Measurements from ENCODE around the gene CPNE5. TPM values are rescaled to one million over a fixed set of nuclear protein-coding genes. Genes with fewer than 3 reads are reported as not detected.

CPNE5 gene
- total RNA-seq, 1 experiment from 2014 or later, result 0.44 TPM

- no peaks in the 10 kb centered on the region for H3K27me3 ChIP-seq (ENCODE audit: control insufficient read depth, insufficient read depth, low read length)
- intact Hi-C loops (cut with micrococcal nuclease; ENCODE audit: unreplicated experiment) (no loop called here), in situ Hi-C loops (cut with HindIII; ENCODE audit: low pct_unique_long_range_greater_than_20kb, low sequenced_read_pairs) (no loop called here)
- H3K9me3 ChIP-seq (ENCODE audit: control insufficient read depth, insufficient read depth, low read depth, low read length), result no peaks in the 10 kb centered on the region
- no peaks in the 10 kb centered on the region for H3K4me1 ChIP-seq (ENCODE audit: control insufficient read depth, insufficient read depth, low read length)
- H3K4me3 ChIP-seq (ENCODE audit: low read depth in 2 of 2, low read length in 2 of 2), result no peak overlapping the region
- ATAC-seq (no peak), DNase-seq (ENCODE audit: low read depth, low spot score) (no peak)
- CTCF ChIA-PET, result interaction anchor here (0.7 kb wide), 1 partner anchor 434 kb away, joined by 9 read pairs; no protein-coding TSS in a partner anchor
- no peak overlapping the region for H3K27ac ChIP-seq (ENCODE audit: low read length)
- TF ChIP-seq, protein P1, sequence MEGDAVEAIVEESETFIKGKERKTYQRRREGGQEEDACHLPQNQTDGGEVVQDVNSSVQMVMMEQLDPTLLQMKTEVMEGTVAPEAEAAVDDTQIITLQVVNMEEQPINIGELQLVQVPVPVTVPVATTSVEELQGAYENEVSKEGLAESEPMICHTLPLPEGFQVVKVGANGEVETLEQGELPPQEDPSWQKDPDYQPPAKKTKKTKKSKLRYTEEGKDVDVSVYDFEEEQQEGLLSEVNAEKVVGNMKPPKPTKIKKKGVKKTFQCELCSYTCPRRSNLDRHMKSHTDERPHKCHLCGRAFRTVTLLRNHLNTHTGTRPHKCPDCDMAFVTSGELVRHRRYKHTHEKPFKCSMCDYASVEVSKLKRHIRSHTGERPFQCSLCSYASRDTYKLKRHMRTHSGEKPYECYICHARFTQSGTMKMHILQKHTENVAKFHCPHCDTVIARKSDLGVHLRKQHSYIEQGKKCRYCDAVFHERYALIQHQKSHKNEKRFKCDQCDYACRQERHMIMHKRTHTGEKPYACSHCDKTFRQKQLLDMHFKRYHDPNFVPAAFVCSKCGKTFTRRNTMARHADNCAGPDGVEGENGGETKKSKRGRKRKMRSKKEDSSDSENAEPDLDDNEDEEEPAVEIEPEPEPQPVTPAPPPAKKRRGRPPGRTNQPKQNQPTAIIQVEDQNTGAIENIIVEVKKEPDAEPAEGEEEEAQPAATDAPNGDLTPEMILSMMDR (IDR thresholded peaks at IDR 0.05), result no peak
- TF ChIP-seq TCF7L2 (IDR thresholded peaks at IDR 0.05; ENCODE audit: low read depth, low read length) (no peak), SIN3A (IDR thresholded peaks at IDR 0.05; ENCODE audit: borderline replicate concordance, insufficient read depth, low read depth, low read length) (no peak), POLR2AphosphoS5 (IDR thresholded peaks at IDR 0.05; ENCODE audit: low read depth, low read length) (no peak), REST (IDR thresholded peaks at IDR 0.05; ENCODE audit: insufficient read depth in 1 of 2, low read depth in 2 of 2, low read length in 1 of 2) (no peak)
- no peaks in the 10 kb centered on the region for H3K36me3 ChIP-seq (ENCODE audit: control insufficient read depth, insufficient read depth, low read length)
- POLR2A ChIA-PET, result no interaction called here
- BruUV-seq (replicated peaks), result no TSS peak
These were observed 18.3 kb downstream of the CPNE5 start for GRCh38 chr6:36820700-36821580.

DNA sequence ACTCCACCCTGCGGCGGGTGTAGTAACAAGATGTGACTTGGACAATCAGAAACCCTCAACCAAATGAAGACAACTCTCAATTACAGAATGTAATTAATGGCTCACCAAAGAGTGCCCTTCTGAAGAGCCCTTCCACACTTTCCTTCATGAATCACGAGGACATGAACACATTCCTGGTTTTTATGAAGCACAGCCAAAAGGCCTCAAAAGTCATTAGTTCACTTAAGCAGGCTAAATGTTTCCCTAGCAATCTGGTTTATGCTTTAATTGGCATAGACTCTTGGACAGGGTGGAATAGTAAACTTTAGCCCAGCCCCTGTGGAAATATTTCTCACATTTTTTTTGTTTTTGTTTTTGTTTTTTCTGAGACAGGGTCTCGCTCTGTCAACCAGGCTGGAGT, 20.5 kb downstream of the CPNE5 start:
- Histone ChIP-seq H3K36me3 (ENCODE audit: control insufficient read depth, insufficient read depth, low read length) (no peaks in the 10 kb centered on the region), H3K27ac (ENCODE audit: low read length) (no peak overlapping the region), H3K27me3 (ENCODE audit: control insufficient read depth, insufficient read depth, low read length) (no peaks in the 10 kb centered on the region), H3K9me3 (ENCODE audit: control insufficient read depth, insufficient read depth, low read depth, low read length) (no peaks in the 10 kb centered on the region), H3K4me3 (ENCODE audit: low read depth in 2 of 2, low read length in 2 of 2) (no peak overlapping the region), H3K4me1 (ENCODE audit: control insufficient read depth, insufficient read depth, low read length) (no peaks in the 10 kb centered on the region)
- ATAC-seq (no peak), DNase-seq (ENCODE audit: low read depth, low spot score) (no peak)
- no TSS peak for BruUV-seq (replicated peaks)
- ChIA-PET POLR2A (no interaction called here), CTCF (no interaction called here)
- intact Hi-C loops (cut with micrococcal nuclease; ENCODE audit: unreplicated experiment), result no loop called here
- no peak for TF ChIP-seq POLR2AphosphoS5 (IDR thresholded peaks at IDR 0.05; ENCODE audit: low read depth, low read length)
- in situ Hi-C loops (cut with HindIII; ENCODE audit: low pct_unique_long_range_greater_than_20kb, low sequenced_read_pairs), result no loop called here

GRCh38 chr6:36817847-36818246, 21.4 kb downstream of the CPNE5 start:
- ChIA-PET POLR2A (no interaction called here), CTCF (interaction anchor here (0.5 kb wide), 1 partner anchor 17 kb away, joined by 8 read pairs; no protein-coding TSS in a partner anchor)
- Histone ChIP-seq H3K27me3 (ENCODE audit: control insufficient read depth, insufficient read depth, low read length) (no peaks in the 10 kb centered on the region), H3K9me3 (ENCODE audit: control insufficient read depth, insufficient read depth, low read depth, low read length) (no peaks in the 10 kb centered on the region), H3K27ac (ENCODE audit: low read length) (no peak overlapping the region), H3K4me1 (ENCODE audit: control insufficient read depth, insufficient read depth, low read length) (no peaks in the 10 kb centered on the region), H3K36me3 (ENCODE audit: control insufficient read depth, insufficient read depth, low read length) (no peaks in the 10 kb centered on the region), H3K4me3 (ENCODE audit: low read depth in 2 of 2, low read length in 2 of 2) (no peak overlapping the region)
- no peak for TF ChIP-seq REST (IDR thresholded peaks at IDR 0.05; ENCODE audit: insufficient read depth in 1 of 2, low read depth in 2 of 2, low read length in 1 of 2)
- TF ChIP-seq POLR2AphosphoS5 (IDR thresholded peaks at IDR 0.05; ENCODE audit: low read depth, low read length), result no peak
- TF ChIP-seq TCF7L2 (IDR thresholded peaks at IDR 0.05; ENCODE audit: low read depth, low read length), result no peak
- no peak for TF ChIP-seq SIN3A (IDR thresholded peaks at IDR 0.05; ENCODE audit: borderline replicate concordance, insufficient read depth, low read depth, low read length)
- TF ChIP-seq, protein P1 (IDR thresholded peaks at IDR 0.05), result no peak
- DNase-seq (ENCODE audit: low read depth, low spot score) (no peak), ATAC-seq (no peak)
- in situ Hi-C loops (cut with HindIII; ENCODE audit: low pct_unique_long_range_greater_than_20kb, low sequenced_read_pairs), result no loop called here
- intact Hi-C loops (cut with micrococcal nuclease; ENCODE audit: unreplicated experiment), result no loop called here
- no TSS peak for BruUV-seq (replicated peaks)

Data from Panc1 (cell line).